ENCODE measurements around the gene C6orf136. TPM values are rescaled to one million over a fixed set of nuclear protein-coding genes. Genes with fewer than 3 reads are reported as not detected.

The C6orf136 gene
- total and polyA plus RNA-seq, 9 of the 15 experiments (the other 6 are each of a cell fraction or from before 2014, with no cell fraction given): 14.1 to 63.1 (median 18.4) TPM

- TF ChIP-seq HES1 (IDR thresholded peaks at IDR 0.05; ENCODE audit: low read depth) (peak; percentile 18; the same call in 1 of the 2 replicates), GATAD2B (IDR thresholded peaks at IDR 0.05; ENCODE audit: borderline replicate concordance) (0 out of 2 replicates have a peak, but pooled peaks have one; percentile 8), ZFX (CRISPR knock-in tag; IDR thresholded peaks at IDR 0.05) (0 out of 2 replicates have a peak, but pooled peaks have one; percentile 15), STAT5B (CRISPR knock-in tag; IDR thresholded peaks at IDR 0.05) (0 out of 2 replicates have a peak, but pooled peaks have one; percentile 50), SMARCA4 (IDR thresholded peaks at IDR 0.05) (peak; percentile 46; the same call in 1 of the 2 replicates), SIN3A (IDR thresholded peaks at IDR 0.05; ENCODE audit: borderline replicate concordance in 2 of 2, control insufficient read depth in 1 of 2, low read depth in 2 of 2, low read length in 2 of 2) (no peak), MIER1 (IDR thresholded peaks at IDR 0.05; ENCODE audit: low read depth) (no peak), XRCC5 (IDR thresholded peaks at IDR 0.05; ENCODE audit: low read depth, low read length) (no peak), ESRRB (CRISPR knock-in tag; IDR thresholded peaks at IDR 0.05; ENCODE audit: borderline replicate concordance) (0 out of 2 replicates have a peak, but pooled peaks have one; percentile 28), THRB (CRISPR knock-in tag; conservative IDR thresholded peaks at IDR 0.05) (peak; percentile 71; the same call in 1 of the 2 replicates), MEIS2 (IDR thresholded peaks at IDR 0.05; ENCODE audit: partially characterized antibody) (peak; percentile 70), GTF2E2 (tag; IDR thresholded peaks at IDR 0.05) (peak; percentile 77; the same call in 1 of the 2 replicates), ATF3 (IDR thresholded peaks at IDR 0.05) (0 out of 2 replicates have a peak, but pooled peaks have one; percentile 11), ATF3 (CRISPR knock-in tag; conservative IDR thresholded peaks at IDR 0.05) (no peak), POLR2AphosphoS2 (IDR thresholded peaks at IDR 0.05; ENCODE audit: low read length) (peak; percentile 16; the same call in 1 of the 2 replicates), DPF2 (IDR thresholded peaks at IDR 0.05) (peak; percentile 33), NEUROD1 (IDR thresholded peaks at IDR 0.05; ENCODE audit: borderline replicate concordance, low read depth, low read length, partially characterized antibody) (no peak), ELF2 (CRISPR knock-in tag; IDR thresholded peaks at IDR 0.05) (0 out of 2 replicates have a peak, but pooled peaks have one; percentile 37), CCNT2 (IDR thresholded peaks at IDR 0.05; ENCODE audit: borderline replicate concordance, extremely low read depth, insufficient read length, low read depth, low read length) (peak; percentile 7), FOXA3 (CRISPR knock-in tag; conservative IDR thresholded peaks at IDR 0.05 in 1 of 2, IDR thresholded peaks at IDR 0.05 in 1 of 2) (0 out of 4 replicates have a peak, but pooled peaks of 1 of the 2 experiments have one; percentile 39)
Measured at GRCh38 chr6:30613251-30614043, 33.5 kb upstream of the C6orf136 start (continued).

Data from K562 (cell line).